GM19455 (cell line): Measurements from ENCODE around the gene CASP6.
A peak's percentile ranks its signal among the peaks of the same experiment; 100 is the strongest.

ENCODE experiments used
- ATAC-seq: cut with Tn5 transposase; IDR thresholded peaks from one replicate; pipeline ENCODE4 v1.9.1; 2021; ENCODE audit not compliant: unreplicated experiment

CASP6 gene

DNA sequence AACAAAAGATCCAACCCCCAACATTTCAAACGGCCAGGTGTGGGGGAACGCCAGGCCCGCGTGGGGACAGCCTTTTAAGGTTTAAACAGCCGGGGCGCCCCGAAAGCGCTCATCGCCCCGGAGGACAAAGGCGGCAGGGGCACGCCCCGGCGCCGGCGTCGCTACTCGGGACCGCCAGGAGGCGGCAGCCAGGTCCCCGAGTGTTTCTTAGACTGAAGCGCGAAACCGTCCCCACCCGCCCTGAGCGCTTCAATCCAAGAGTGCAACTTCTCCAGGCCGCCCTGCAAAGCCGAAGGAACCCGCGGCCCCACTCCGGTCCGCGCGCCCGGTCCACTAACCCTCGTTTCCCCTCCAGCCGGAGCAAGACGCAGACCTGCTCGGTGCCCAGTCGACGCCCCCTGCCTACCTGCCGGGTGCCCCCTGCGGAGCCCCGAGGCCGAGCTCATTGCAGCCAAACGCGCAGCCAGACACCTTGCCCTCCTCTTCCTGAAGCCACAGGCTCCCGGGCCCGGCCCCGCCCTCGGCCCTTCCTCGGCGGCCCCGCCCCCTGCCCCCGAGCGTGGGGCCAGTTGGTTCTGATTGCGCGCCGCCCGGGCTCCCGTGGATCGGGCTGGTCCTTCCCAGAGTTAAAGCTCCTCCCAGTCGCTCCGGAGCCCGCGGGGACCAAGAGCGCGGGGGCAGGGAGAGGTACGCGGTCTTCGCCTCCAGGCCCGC is at the start of gene CASP6:
TSS of gene CASP6 (minus strand) at position 496 of the 714 bp plus-strand sequence. CDS start at position 446, 50 bp downstream.
- peak; percentile 80 for ATAC-seq

DNA sequence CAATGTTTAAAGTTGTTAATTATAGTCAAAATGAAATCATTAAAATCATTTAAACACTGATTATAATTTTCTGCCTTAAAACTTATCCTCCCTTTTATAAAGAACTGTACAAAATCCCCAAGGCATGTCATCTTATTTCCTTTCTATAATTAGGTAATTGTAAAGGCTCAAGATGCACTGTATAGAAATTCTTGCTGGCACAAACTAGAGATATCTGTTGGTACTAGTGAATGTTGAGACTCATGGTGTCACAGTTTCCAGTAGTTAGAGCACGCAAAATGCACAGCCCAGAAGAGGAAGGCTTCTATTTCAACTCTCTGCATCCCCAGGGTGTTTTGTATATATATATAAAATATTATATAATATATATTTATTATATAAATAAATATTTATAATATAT is 49.3 kb upstream of the CASP6 start:
- ATAC-seq = no peak

DNA sequence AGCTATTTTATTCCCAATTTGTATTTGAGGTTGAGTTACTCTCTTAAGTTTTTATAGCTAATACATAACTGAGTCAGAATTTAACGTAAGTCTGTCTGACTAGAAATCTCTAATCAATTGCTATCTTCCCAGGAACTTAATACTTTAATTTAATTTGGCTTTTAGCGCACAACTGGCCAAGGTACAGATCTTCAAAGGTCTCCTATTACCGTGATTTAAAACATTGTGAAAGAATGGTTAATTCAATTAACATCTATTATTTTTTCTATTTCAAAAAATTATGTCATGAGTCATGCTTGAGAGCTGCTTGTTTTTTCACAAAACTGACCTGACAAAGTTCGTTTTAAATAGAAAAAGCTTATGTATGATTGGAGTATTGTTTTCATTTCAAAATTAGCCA is 48.6 kb upstream of the CASP6 start:
- ATAC-seq = no peak

DNA sequence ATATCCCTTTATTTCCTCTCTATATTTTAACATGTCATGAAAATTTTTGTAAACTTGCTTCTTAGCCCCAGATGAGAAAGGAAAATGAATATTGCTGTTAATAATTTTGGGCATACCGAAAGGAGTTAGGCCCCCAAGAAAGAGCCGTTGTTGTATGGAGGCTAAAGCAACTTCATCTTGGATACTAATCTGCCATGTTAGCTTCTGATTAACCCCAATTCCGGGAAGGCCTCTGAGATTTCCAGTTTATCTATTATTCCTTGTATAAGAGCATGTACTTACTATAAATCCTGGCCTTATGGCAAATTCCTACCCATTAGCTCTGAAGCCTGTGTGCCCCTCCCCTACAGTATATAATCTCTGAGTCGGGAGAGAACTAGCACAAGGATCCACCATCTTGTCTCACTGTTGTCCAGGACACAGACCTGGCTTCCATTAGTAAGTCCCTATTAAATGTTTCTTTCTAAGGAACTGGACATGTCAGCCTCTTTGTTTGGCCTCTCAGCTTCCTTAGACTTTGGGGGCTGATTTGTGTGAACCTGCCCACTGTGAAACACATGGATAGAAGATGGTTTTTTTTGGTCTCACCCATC is 47.5 kb upstream of the CASP6 start:
- ATAC-seq = no peak

DNA sequence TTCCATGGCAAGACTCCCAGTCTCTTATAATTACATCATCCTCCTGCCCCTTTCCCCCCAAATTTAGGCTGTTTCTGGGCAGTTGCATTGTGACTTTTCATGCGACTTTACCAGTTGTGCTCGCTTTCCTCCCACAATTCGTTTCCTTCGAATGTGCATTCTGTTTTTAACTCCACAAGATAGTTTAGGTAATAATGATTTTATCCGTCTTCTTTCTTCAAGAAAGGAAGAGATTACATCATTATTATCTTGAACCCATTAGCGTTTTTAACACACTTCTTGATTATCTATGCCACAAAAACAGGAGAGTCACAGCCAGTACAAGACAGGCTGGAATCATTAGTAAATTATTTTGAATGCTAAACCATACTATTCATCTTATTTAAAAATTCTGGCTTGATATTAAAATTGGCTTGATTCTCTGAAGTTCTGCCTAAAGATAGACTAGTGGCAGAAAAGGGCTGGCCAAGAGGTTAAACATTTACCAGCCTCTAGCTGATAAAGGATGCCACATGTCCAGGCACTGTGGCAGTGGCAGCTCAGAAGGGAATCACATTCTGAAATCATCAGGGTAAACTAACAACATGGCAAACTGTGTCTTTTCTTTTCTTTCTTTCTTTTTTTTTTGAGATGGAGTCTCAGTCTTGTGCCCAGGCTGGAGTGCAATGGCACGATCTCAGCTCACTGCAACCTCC is 46.3 kb upstream of the CASP6 start:
- ATAC-seq = no peak

DNA sequence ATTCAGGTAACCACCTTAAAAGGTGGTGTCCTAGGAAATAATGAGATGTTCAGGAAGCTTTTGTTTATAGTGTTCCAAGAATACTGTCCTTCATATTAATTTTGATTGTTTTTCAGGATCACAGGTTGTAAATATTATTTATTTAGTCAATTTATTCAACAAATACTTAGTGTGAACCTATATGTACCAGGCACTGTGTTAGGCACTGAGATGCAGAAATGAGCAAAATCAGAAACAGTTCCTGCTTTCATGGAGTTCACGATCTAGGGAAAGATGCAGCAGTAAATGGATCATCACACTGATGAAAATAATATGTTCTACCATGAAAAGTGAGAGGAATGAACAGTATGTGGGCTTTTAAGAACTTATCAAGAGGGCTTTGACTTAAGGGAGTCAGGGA is 44.9 kb upstream of the CASP6 start:
- no peak for ATAC-seq

DNA sequence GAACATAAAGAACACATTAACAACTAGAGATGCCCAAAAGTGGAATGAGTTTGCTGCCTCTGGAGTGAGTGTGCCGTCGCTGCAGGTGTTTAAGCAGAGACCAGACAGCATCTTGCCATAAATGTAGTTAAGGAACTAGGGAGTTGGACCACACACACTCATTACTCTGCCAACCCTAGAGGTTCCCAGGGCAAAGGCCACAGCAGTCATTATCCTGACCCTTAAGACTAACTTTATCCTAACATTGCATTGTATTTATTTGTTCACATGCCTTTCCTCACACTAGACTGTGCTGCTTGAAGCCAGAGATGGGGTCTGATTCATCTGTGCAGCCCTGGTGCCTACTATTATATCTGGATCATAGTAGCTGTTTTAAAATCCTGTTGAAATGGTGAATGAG is 43.5 kb upstream of the CASP6 start:
- no peak for ATAC-seq

DNA sequence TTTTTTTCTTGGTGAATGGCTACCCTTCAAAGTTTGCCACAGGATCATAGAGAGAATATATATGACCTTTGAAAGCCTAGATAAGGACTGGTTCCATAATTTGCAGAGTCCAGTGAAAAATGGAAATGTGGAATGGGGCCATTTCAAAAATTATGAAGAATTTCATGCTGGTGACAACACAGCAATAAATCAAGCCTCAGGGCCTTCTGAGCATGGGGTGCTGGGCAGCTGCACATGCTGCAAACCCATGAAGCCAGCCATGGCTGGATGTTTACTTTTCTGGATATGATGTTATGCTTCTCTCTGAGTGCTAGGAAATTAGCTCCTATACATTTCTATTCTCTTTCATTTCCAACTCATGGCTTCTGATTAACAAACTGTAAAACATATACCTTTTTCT is 42.6 kb upstream of the CASP6 start:
- ATAC-seq = no peak

DNA sequence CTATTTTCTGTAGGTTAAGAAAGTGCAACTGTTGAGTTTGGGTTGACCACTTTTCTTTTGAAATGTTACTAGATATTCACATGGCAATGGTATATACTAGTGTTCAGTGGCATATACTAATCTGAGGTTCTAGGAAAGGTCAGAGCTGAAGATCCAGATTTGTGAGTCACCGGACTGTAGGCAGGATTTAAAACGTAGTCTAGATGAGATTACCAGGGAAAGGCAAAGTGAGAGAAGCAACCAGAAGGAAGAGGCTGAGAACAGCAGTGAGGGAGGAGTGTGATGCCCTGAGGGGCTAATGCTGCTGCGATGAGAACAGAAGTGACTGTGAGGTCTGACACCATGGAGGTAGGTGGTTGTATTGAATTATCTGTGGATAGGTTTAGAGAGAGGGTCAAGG is 36.3 kb upstream of the CASP6 start:
- no peak for ATAC-seq

DNA sequence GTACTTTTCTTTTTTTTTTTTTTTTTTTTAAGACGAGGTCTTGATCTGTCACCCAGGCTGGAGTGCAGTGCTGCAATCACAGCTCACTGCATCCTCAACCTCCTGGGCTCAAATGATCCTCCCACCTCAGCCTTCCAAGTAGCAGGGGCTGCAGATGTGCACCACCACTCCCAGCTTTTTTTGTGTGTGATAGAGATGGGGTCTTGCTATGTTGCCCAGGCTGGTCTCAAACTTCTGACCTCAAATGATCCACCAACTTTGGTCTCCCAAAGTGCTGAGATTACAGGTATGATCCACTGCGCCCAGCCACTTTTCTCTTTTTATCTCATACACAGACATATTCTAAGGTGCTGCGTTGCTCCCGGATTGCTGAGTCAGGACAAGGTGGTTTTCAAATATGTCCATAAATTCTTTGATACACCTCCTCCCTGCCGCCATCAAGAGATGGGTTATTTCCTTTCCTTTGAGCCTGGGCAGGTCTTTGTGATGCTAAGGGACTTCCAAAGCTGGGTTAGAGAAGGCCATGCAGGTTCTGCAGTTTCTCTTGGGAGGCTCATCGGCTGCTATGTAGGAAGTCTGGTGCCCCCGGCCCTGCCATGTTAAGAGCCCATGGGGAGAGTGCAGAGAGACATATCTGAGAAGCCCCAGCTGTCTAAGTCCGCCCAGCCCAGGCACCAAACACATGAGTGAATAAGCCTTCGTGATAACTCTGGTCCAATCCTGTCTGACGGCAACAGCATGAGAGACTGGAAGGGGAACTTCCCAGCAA is 35.0 kb upstream of the CASP6 start:
- ATAC-seq = no peak

DNA sequence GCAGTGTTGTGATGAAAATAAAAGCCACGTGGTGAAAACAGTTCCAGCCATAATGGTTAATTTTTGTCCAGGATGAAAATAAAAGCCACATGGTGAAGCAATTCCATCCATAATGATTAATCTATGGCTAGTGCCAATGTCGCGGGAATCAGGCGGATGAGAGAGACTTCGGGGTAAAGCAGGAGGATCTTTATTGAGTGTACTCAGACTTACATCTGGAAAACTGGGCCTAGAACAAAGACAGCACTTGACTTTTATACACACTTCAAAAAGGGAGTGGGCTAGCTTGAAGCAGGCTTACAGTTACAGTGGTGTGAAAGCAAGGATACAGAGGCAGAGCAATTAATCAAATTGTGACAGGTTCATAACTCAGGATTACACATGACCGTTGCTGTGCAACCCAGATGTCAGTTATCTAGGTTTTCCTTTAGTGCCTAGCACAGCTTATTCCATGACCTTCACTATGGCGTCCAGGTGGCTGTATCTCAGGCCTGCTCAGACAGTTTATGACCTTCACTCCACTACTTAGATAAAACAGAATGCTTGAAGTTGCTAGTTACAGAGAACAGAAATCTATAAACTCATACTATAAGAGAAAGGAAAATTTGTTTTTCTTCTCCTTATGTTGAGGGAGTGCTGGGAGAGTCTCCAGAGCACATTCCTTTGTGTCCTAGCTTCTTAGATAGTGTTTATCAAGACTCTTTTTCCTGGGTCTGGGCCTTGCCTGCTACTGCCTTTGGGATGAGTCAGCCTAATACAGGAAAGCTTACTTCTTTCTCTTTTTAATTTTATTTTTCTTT is 32.5 kb upstream of the CASP6 start:
- no peak for ATAC-seq

DNA sequence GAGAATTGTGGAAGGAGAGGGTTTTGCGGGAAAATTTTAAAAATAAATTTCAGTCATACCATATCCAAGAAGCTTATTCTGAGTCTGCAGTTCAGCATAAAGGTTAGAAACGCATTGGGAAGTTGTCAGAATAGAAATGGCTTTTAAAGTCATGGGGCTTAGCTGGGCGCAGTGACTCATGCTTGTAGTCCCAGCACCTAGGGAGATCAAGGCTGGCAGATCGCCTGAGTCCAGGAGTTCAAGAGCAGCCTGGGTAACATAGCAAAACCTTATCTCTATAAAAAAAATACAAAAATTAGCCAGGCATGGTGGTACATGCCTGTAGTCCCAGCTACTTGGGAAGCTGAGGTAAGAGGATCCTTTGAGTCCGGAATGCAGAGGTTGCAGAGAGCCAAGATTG is 30.5 kb upstream of the CASP6 start:
- ATAC-seq = no peak

DNA sequence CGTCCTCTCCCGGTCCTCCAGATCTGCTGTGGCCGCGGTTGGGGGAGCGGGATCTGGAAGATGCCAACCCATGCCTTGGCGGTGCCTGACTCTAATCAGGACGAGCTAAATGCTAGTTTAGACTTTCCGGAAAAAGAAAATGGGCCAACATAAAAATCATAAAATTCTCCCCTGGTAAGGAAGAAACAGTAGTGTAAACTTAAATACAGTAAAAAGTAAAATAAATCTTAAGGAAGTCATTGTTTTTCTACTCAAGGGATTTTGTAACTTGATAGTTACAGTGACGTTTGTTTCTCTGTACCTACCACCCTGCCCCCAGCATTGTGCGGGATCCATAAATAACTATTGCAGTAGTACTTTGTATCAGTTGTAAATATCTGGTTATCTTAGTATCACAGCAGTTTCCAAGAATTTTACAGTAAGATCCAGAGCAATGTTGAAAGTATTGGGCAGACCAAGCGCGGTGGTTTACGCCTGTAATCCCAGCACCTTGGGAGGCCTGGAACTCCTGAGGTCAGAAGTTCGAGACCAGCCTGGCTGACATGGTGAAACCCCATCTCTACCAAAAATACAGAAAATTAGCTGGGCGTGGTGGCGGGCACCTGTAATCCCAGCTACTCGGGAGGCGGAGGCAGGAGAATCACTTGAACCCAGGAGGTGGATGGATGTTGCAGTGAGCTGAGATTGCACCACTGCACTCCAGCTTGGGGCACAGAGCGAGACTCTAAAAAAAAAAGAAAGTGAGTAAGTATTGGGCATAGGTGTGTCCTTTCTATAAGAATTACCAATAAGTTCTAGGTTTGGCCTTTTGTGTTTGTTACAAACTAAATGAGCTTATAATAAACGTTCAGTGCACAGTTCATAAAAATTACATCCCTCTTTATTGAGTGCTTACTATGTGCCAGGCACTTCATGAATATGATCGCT is 27.6 kb upstream of the CASP6 start:
- no peak for ATAC-seq

DNA sequence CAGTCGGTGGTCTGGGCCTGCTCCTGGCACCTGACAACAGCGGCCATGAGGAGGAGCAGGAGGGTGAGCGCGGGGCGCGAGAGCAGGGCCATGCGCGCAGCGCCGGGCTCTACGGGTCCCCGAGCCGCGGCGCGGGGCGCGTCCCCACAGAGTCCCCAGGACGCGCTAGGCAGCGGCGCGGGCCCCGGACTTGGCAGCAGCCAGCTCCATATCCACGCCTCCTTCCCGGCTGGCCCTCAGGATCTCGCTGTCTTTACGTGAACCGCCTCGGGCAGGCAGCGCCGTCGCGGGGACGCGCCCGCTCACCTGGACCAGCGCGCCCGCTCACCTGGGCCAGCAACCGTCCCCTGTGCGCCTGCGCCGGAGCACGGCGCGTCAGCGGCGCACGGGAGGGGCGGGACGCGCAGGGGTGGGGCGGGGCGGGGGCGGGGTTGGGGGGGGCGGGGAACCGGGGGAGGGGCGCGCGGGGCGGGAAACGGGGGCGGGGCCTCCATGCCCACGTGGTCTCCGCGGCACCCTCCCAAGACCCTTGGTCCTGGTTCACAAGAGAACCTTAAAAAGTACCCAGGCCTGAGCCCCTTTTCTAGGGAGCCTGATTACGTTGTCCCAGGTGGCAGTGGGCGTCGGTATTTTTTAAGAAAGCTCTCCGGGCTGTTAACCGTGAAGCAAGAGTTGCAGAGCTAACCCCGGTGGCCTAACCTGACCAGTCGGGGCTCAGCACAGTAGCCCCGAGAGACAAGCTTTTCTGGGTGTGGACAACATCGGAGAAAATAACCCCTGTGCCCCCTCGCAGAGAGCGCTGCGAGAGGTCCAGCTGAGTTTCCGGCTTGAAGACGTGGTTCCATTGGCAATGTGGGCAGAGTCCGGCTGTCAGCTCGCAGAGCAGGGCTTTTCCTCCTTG is 26.7 kb upstream of the CASP6 start, which contains the start of gene PLA2G12A:
TSS of gene PLA2G12A (minus strand) at position 353 of the 901 bp plus-strand sequence. CDS start at position 92, 261 bp downstream.
- ATAC-seq = peak; percentile 82

DNA sequence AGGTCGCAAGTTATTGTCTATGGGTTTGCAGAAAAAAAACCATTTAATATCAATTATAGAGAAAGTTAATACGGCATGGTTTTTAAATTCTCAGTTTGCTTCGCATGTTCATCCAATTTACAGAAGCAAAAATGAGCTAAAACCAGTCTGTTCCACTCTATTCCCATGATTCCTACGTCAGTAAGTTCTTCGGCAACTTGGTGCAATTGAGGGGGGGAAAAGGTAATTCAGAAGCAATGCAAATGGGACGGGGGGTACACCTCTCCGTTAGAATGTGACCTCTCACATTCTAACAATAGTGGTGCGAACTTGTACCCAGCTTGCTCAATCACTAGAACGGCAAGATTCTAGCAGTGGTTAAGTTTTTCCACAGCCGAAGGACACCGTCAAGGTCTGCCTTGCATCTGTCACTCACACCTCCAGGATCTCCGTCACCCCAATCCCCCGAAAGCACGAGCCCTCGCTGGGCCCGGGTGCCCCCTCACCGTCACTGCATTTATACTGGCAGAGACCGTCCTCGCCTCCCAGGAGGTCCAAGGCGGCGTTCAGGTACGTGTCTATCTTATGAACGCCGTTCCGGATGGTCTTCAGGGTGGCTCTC is 26.0 kb upstream of the CASP6 start:
- no peak for ATAC-seq

DNA sequence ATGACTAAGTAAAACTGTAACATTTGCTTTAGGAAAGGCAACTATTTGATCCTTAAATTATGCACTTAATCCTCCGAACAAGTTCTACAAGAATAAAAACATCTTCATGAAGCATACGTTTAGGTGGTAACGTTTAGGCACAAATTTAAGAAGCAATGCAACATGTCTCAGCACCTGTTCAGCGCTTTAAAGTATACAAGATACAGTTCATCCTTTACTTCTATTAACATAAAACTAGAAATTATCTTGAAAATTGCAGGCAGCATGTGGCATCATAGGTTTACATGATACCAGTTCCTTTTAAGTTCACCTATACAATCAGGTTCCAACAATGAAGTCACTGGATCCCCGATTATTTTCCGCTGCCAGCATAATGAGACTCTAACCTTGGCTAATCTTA is 25.1 kb upstream of the CASP6 start:
- ATAC-seq = no peak

DNA sequence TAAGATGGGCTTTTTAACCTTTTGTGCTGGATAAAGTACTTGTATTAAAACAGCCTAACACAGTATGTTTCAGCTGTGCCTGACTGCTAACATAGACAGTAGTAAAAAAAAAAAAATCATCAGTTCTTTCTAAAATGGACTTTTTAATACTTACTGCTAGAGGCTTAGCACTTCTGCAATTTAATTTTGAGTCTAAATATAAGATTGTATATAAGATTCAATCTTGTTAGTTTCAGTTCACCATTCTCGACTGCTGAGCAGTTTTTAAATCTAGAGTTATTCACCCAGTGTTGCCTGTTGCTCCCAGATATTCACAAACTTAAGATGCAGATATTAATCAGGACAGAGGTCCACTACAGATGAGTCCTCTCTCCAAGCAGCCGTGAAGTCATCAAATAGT is 19.9 kb upstream of the CASP6 start:
- ATAC-seq = no peak

DNA sequence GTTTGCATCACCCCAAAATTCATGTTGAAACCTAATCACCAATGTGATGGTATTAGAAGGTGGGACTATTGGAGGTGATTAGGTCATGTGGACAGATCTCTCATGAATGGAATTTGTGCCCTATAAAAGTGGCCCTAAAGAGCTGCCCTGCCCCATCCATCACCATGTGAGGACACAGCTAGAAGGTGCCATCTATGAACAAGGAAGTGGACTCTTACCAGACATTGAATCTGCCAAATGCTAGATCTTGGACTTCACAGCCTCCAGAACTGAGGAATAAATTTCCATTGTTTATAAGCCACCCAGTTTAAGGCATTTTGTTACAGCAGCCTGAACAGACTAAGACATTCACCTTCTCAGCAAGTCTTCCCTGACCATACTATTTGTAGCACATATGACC is 19.1 kb upstream of the CASP6 start:
- no peak for ATAC-seq
